OCI-LY3 (cell line): Measurements from ENCODE around the gene CHRD.

Experiments used
- EZH2phosphoT487 ChIP-seq: fragments of 200-600 bp; shearing (Covaris generic); IDR thresholded peaks from 2 replicates; pipeline ENCODE4 v1.6.1; 2018; ENCODE audit warnings: antibody characterized with exemption, mixed run types, low read depth
- TF ChIP-seq, protein P1 (sequence below): fragments of 200-600, 300-600 bp; sonication (generic); IDR thresholded peaks from 2 replicates; pipeline ENCODE4 v1.5.1; 2014; ENCODE audit warnings: antibody characterized with exemption, low read length, low read depth

DNA sequence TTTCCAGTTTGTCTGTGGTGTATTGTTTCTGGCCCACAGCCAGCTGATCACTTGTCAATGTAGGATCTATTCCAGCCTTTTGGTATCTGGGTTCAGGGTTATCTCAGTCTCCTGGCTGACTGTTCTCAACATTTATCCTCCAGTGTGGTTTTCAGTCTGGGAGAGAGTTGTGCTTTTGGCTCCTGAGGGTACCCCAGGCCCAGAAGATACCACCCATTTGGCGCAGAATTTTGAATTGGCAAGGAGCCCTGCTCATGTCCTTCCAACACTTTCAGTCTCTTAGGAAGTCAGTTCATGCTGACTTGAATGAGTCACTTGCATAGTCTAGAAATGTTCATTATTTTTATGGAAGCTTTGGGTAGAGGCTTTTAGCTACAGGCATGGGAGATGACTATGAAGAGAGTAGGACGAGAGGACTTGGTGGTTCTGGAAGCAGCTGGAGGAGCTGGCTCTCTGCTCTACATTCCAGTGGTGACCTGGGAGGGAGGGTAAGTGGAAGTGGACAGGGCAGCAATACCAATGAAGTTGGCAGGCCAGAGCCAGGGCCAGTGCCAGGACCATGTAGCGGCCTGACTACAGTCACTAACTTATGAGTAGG, 11.2 kb upstream of the CHRD start:
- TF ChIP-seq, protein P1, sequence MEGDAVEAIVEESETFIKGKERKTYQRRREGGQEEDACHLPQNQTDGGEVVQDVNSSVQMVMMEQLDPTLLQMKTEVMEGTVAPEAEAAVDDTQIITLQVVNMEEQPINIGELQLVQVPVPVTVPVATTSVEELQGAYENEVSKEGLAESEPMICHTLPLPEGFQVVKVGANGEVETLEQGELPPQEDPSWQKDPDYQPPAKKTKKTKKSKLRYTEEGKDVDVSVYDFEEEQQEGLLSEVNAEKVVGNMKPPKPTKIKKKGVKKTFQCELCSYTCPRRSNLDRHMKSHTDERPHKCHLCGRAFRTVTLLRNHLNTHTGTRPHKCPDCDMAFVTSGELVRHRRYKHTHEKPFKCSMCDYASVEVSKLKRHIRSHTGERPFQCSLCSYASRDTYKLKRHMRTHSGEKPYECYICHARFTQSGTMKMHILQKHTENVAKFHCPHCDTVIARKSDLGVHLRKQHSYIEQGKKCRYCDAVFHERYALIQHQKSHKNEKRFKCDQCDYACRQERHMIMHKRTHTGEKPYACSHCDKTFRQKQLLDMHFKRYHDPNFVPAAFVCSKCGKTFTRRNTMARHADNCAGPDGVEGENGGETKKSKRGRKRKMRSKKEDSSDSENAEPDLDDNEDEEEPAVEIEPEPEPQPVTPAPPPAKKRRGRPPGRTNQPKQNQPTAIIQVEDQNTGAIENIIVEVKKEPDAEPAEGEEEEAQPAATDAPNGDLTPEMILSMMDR, result no peak
- no peak for TF ChIP-seq EZH2phosphoT487
